Endothelial cell of umbilical vein (primary cell): ENCODE measurements around the gene RALBP1. TPM values are rescaled to one million over a fixed set of nuclear protein-coding genes. Genes with fewer than 3 reads are reported as not detected.

ENCODE experiments used
- BruUV-seq: library from RNA; stranded (reverse); fragments of 400-500 nt; replicated peaks from 2 replicates; lab custom pipeline; 2021; lab: Mats Ljungman, UMichigan
- CTCF ChIA-PET: fragments of 300-600, 350-600 bp; sonication (Branson Sonifier 250); formaldehyde crosslinking; loops from one replicate; lab custom pipeline; 2021; ENCODE audit warnings: antibody characterized with exemption, inconsistent platforms; lab: Charles Lee
- POLR2A ChIA-PET: fragments of 300-600, 350-600 bp; sonication (Branson Sonifier 250); formaldehyde crosslinking; loops from one replicate; lab custom pipeline; 2021; ENCODE audit warnings: antibody characterized with exemption, inconsistent platforms; lab: Charles Lee
- DNase-seq: peaks from one replicate; pipeline ENCODE4 v3.0.0-alpha.2; 2011; ENCODE audit warnings: low read depth, low spot score
- FAIRE-seq: peaks from 2 replicates; lab custom pipeline; 2011; peaks lifted over from hg19 to GRCh38; lab: Jason Lieb, UNC
- H2AFZ ChIP-seq: 2 replicates; pipeline ENCODE4 v1.6.0; 2012; ENCODE audit warnings: low read depth, low read length, control low read depth, inconsistent platforms
- H3K27ac ChIP-seq: 2 replicates; pipeline ENCODE4 v1.5.1; 2011; ENCODE audit warnings: low read depth, mild to moderate bottlenecking, control low read depth, low read length, moderate library complexity; ENCODE audit not compliant: insufficient read depth
- H3K27me3 ChIP-seq, 2 experiments: 2 replicates each; pipeline versions ENCODE4 v1.6.0 to v1.6.1; 2011; ENCODE audit warnings: low read length in 2 of 2, mixed read lengths in 1 of 2; ENCODE audit not compliant: control insufficient read depth in 2 of 2, insufficient read depth in 2 of 2
- H3K36me3 ChIP-seq, 2 experiments: 2 replicates in 1 of 2; 3 replicates in 1 of 2; pipeline ENCODE4 v1.5.1; 2011; ENCODE audit warnings: low read length in 2 of 2, mild to moderate bottlenecking in 1 of 2, moderate library complexity in 1 of 2; ENCODE audit not compliant: control insufficient read depth in 2 of 2, insufficient read depth in 2 of 2; ENCODE audit errors: extremely low read depth in 1 of 2
- H3K4me1 ChIP-seq: 3 replicates; pipeline ENCODE4 v1.5.1; 2011; ENCODE audit warnings: mild to moderate bottlenecking, low read length; ENCODE audit not compliant: control insufficient read depth, insufficient read depth; ENCODE audit errors: extremely low read depth
- H3K4me2 ChIP-seq: 2 replicates; pipeline ENCODE4 v1.6.1; 2011; ENCODE audit warnings: low read length, control low read depth, mixed read lengths; ENCODE audit not compliant: insufficient read depth
- H3K4me3 ChIP-seq, 3 experiments: fragments of 200-600 bp in 1 of 3; sonication (generic), shearing (Covaris generic) in 1 of 3; replicated peaks in 1 of 3; 2 replicates each; pipeline ENCODE4 v1.5.1; 2011 to 2016; ENCODE audit warnings: control low read depth in 3 of 3, low read length in 3 of 3, mild to moderate bottlenecking in 2 of 3, inconsistent platforms in 1 of 3, low read depth in 1 of 3, moderate library complexity in 1 of 3; ENCODE audit not compliant: insufficient read depth in 1 of 3
- H3K79me2 ChIP-seq: 2 replicates; pipeline ENCODE4 v1.6.0; 2012; ENCODE audit warnings: low read length, inconsistent platforms; ENCODE audit not compliant: control insufficient read depth, insufficient read depth
- H3K9ac ChIP-seq: replicated peaks from 2 replicates; pipeline ENCODE3; 2011; ENCODE audit warnings: low read length, control low read depth; ENCODE audit not compliant: insufficient read depth; ENCODE audit errors: extremely low read depth
- H3K9me1 ChIP-seq: replicated peaks from 3 replicates; pipeline ENCODE4 v1.6.0; 2011; ENCODE audit warnings: mild to moderate bottlenecking, low read length; ENCODE audit not compliant: control insufficient read depth, insufficient read depth; ENCODE audit errors: extremely low read depth
- H3K9me3 ChIP-seq: replicated peaks from 2 replicates; pipeline ENCODE4 v1.5.1; 2012; ENCODE audit warnings: low read length, inconsistent platforms; ENCODE audit not compliant: control insufficient read depth, insufficient read depth
- H4K20me1 ChIP-seq: replicated peaks from 2 replicates; pipeline ENCODE3; 2011; ENCODE audit warnings: mild to moderate bottlenecking, low read length; ENCODE audit not compliant: control insufficient read depth, insufficient read depth; ENCODE audit errors: extremely low read depth
- EZH2 ChIP-seq: IDR thresholded peaks from 2 replicates; pipeline ENCODE4 v1.6.1; 2012; ENCODE audit warnings: borderline replicate concordance, low read depth, mild to moderate bottlenecking, moderate library complexity, low read length, inconsistent platforms; ENCODE audit not compliant: severe bottlenecking
- FOS ChIP-seq: IDR thresholded peaks from 2 replicates; pipeline ENCODE4 v1.6.1; 2011; ENCODE audit warnings: mild to moderate bottlenecking, low read length, moderate library complexity, borderline replicate concordance; ENCODE audit not compliant: insufficient read depth
- GATA2 ChIP-seq: IDR thresholded peaks from 2 replicates; pipeline ENCODE4 v1.7.0; 2011; ENCODE audit warnings: low read depth, mild to moderate bottlenecking, moderate library complexity, mixed read lengths, low read length; ENCODE audit not compliant: insufficient read length, insufficient read depth
- JUN ChIP-seq: IDR thresholded peaks from 2 replicates; pipeline ENCODE4 v1.6.1; 2011; ENCODE audit warnings: borderline replicate concordance, low read depth; ENCODE audit not compliant: insufficient read length, insufficient read depth
- MYC ChIP-seq: IDR thresholded peaks from one replicate; pipeline ENCODE4 v1.6.1; 2011; ENCODE audit warnings: mild to moderate bottlenecking, low read depth, low read length
- POLR2A ChIP-seq: IDR thresholded peaks from 2 replicates; pipeline ENCODE4 v1.6.1; 2012; ENCODE audit warnings: low read depth, mild to moderate bottlenecking, control low read depth, low read length
- POLR2AphosphoS5 ChIP-seq: IDR thresholded peaks from 2 replicates; pipeline ENCODE4 v1.6.1; 2012; ENCODE audit warnings: low read depth, mild to moderate bottlenecking, control low read depth, low read length, moderate library complexity; ENCODE audit not compliant: insufficient read depth
- dilution Hi-C: fragments of 300-500 bp; cut with MboI; formaldehyde crosslinking; loops from one replicate; pipeline ENCODE4 v1.15.0; 2019; ENCODE audit warnings: low sequenced_read_pairs; ENCODE audit not compliant: extremely low pct_ligation_motif_present
- intact Hi-C: fragments of 100-400 bp; cut with micrococcal nuclease; formaldehyde crosslinking; loops from one replicate; pipeline ENCODE4 v1.10.0; 2022
- polyA plus RNA-seq, 4 experiments: library from polyadenylated mRNA; depleted of rRNA in 3 of 4; stranded (reverse) in 3 of 4; unstranded in 1 of 4; fragments of >200 nt; gene quantifications; 2 replicates each; pipeline versions ENCODE4 v1.2.1 to v1.2.3, GENCODE V29; 2011 to 2012; ENCODE audit warnings: missing spikeins in 1 of 4
- total RNA-seq: library from RNA; stranded (reverse); gene quantifications from 2 replicates; pipeline ENCODE4 v1.2.3, GENCODE V29; 2021
- TF ChIP-seq, protein P1 (sequence below), 2 donors: IDR thresholded peaks; 1 replicate in 1 of 2; 2 replicates in 1 of 2; pipeline ENCODE4 v1.5.1; 2011; ENCODE audit warnings: low read length in 2 of 2, mild to moderate bottlenecking in 2 of 2, moderate library complexity in 2 of 2, control low read depth in 1 of 2, inconsistent platforms in 1 of 2, low read depth in 1 of 2; ENCODE audit not compliant: insufficient read depth in 1 of 2; ENCODE audit errors: extremely low read depth in 1 of 2
- TF ChIP-seq, protein P2 (sequence below): IDR thresholded peaks from 2 replicates; pipeline ENCODE4 v1.6.1; 2011; ENCODE audit not compliant: insufficient read depth, insufficient read length

RALBP1 gene
- total and polyA plus RNA-seq, 2 donors (not counting 3 experiments of a cell fraction or from before 2014, with no cell fraction given): 55.8 to 68.4 TPM

DNA sequence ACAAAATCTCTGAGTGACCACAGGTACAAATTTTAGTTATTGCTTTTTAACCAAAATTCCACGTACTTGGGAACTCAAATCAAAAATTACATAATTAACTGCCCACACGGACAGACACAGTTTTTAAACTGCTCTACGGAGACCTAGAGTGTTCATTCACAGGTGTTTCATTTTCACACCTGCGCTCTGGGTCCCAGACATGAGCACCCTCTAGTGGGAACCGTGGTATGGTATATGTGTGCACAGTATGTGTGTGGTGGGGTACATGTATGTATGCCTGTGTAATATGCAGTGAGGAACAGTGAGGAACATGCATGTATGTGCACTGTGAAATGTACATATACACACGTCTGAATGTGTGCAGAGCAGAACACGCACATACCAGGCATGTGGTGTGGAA is 74.1 kb downstream of the RALBP1 start:
- no peaks in the 10 kb centered on the region for H3K27me3 ChIP-seq
- H2AFZ ChIP-seq: no peak overlapping the region
- POLR2A ChIA-PET: no interaction called here
- no peak for DNase-seq
- no peak overlapping the region for H3K4me3 ChIP-seq
- no TSS peak for BruUV-seq
- no peak overlapping the region for H3K9ac ChIP-seq
- H3K79me2 ChIP-seq: no peaks in the 10 kb centered on the region
- no peaks in the 10 kb centered on the region for H3K9me3 ChIP-seq
- H4K20me1 ChIP-seq: no peaks in the 10 kb centered on the region
- intact Hi-C loops: no loop called here
- no peaks in the 10 kb centered on the region for H3K9me1 ChIP-seq
- H3K4me1 ChIP-seq: no peaks in the 10 kb centered on the region
- no peak overlapping the region for H3K27ac ChIP-seq
- TF ChIP-seq, protein P1, sequence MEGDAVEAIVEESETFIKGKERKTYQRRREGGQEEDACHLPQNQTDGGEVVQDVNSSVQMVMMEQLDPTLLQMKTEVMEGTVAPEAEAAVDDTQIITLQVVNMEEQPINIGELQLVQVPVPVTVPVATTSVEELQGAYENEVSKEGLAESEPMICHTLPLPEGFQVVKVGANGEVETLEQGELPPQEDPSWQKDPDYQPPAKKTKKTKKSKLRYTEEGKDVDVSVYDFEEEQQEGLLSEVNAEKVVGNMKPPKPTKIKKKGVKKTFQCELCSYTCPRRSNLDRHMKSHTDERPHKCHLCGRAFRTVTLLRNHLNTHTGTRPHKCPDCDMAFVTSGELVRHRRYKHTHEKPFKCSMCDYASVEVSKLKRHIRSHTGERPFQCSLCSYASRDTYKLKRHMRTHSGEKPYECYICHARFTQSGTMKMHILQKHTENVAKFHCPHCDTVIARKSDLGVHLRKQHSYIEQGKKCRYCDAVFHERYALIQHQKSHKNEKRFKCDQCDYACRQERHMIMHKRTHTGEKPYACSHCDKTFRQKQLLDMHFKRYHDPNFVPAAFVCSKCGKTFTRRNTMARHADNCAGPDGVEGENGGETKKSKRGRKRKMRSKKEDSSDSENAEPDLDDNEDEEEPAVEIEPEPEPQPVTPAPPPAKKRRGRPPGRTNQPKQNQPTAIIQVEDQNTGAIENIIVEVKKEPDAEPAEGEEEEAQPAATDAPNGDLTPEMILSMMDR (IDR thresholded peaks at IDR 0.05; ENCODE audit: extremely low read depth in 1 of 2, insufficient read depth in 1 of 2, low read depth in 1 of 2, low read length in 2 of 2): no peak
- TF ChIP-seq EZH2 (no peak), GATA2 (no peak), POLR2AphosphoS5 (no peak), JUN (no peak), FOS (no peak), POLR2A (no peak), MYC (no peak)
- TF ChIP-seq, protein P2, sequence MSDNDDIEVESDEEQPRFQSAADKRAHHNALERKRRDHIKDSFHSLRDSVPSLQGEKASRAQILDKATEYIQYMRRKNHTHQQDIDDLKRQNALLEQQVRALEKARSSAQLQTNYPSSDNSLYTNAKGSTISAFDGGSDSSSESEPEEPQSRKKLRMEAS: no peak
- no peak overlapping the region for H3K4me2 ChIP-seq
- CTCF ChIA-PET: no interaction called here
- dilution Hi-C loops: no loop called here
- FAIRE-seq: no peak
- H3K36me3 ChIP-seq: peaks cover 34 to 49% of the 10 kb centered on the region in 2 experiments
